Glutamatergic neuron (in vitro differentiated cells): ENCODE results near the gene FHL2. TPM values are rescaled to one million over a fixed set of nuclear protein-coding genes. Genes with fewer than 3 reads are reported as not detected.
A peak's percentile ranks its signal among the peaks of the same experiment; 100 is the strongest.
"Not testable (repeated sequence)": the region's sequence is repeated elsewhere in the genome, so short reads cannot be mapped to it uniquely, and the experiment has no call there.

Experiments used
- DNase-seq: peaks from one replicate; pipeline ENCODE4 v3.0.0; 2022
- H3K27ac Mint-ChIP-seq: one replicate; pipeline ENCODE4 v1.8.0; 2020; ENCODE audit warnings: mild to moderate bottlenecking, mixed read lengths, inconsistent platforms; ENCODE audit not compliant: unreplicated experiment
- H3K27me3 Mint-ChIP-seq: one replicate; pipeline ENCODE4 v1.8.0; 2020; ENCODE audit warnings: mild to moderate bottlenecking, moderate library complexity, mixed read lengths, inconsistent platforms; ENCODE audit not compliant: unreplicated experiment
- H3K36me3 Mint-ChIP-seq: one replicate; pipeline ENCODE4 v1.8.0; 2020; ENCODE audit warnings: mild to moderate bottlenecking, mixed read lengths, inconsistent platforms; ENCODE audit not compliant: unreplicated experiment
- H3K4me1 Mint-ChIP-seq: one replicate; pipeline ENCODE4 v1.8.0; 2020; ENCODE audit warnings: mild to moderate bottlenecking, low read depth, mixed read lengths, inconsistent platforms; ENCODE audit not compliant: unreplicated experiment
- H3K4me3 Mint-ChIP-seq: one replicate; pipeline ENCODE4 v1.8.0; 2020; ENCODE audit warnings: mild to moderate bottlenecking, mixed read lengths, inconsistent platforms; ENCODE audit not compliant: unreplicated experiment
- H3K9me3 Mint-ChIP-seq: one replicate; pipeline ENCODE4 v1.8.0; 2020; ENCODE audit warnings: mild to moderate bottlenecking, moderate library complexity, mixed read lengths, inconsistent platforms; ENCODE audit not compliant: unreplicated experiment
- total RNA-seq: library from RNA; stranded (reverse); fragmentation: NEBNext Ultra II Directional; extraction: Animal tissue kit (Norgen Biotek cat#: 25700); gene quantifications from one replicate; pipeline ENCODE4 v1.2.1, GENCODE V29; 2021; ENCODE audit not compliant: unreplicated experiment
- TF ChIP-seq, protein P1 (sequence below): fragments of 200-600 bp; sonication (generic); IDR thresholded peaks from one replicate; pipeline ENCODE4 v1.5.0; 2021; ENCODE audit not compliant: partially characterized antibody, unreplicated experiment

Gene FHL2
- total RNA-seq, 1 donor from 2014 or later = 3.2 TPM

DNA sequence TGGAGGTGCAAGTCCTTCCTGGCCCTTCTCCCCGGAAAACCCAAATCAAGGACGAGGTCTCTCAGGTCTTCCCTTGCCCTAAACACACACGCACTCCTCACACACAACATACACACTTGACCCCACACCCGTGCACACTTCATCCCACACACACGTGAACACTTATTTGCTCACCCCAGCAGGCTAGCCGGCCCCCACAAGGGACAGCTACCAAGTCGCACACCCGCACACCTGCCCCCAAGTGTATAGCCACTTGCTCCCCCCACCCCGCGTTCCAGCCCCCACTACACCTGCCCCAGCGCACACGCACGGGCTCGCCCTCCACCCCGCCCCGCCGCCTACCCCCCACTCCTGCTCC is 69.7 kb downstream of the FHL2 start:
- no peak for DNase-seq
- Mint-ChIP-seq H3K27me3 (peaks cover 1% of the 10 kb centered on the region), H3K36me3 (no peaks in the 10 kb centered on the region), H3K27ac (peak overlapping the region; percentile 41), H3K4me3 (peak overlapping the region; percentile 92), H3K9me3 (peaks cover 2% of the 10 kb centered on the region), H3K4me1 (peaks cover 5% of the 10 kb centered on the region)
- TF ChIP-seq, protein P1, sequence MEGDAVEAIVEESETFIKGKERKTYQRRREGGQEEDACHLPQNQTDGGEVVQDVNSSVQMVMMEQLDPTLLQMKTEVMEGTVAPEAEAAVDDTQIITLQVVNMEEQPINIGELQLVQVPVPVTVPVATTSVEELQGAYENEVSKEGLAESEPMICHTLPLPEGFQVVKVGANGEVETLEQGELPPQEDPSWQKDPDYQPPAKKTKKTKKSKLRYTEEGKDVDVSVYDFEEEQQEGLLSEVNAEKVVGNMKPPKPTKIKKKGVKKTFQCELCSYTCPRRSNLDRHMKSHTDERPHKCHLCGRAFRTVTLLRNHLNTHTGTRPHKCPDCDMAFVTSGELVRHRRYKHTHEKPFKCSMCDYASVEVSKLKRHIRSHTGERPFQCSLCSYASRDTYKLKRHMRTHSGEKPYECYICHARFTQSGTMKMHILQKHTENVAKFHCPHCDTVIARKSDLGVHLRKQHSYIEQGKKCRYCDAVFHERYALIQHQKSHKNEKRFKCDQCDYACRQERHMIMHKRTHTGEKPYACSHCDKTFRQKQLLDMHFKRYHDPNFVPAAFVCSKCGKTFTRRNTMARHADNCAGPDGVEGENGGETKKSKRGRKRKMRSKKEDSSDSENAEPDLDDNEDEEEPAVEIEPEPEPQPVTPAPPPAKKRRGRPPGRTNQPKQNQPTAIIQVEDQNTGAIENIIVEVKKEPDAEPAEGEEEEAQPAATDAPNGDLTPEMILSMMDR = no peak

DNA sequence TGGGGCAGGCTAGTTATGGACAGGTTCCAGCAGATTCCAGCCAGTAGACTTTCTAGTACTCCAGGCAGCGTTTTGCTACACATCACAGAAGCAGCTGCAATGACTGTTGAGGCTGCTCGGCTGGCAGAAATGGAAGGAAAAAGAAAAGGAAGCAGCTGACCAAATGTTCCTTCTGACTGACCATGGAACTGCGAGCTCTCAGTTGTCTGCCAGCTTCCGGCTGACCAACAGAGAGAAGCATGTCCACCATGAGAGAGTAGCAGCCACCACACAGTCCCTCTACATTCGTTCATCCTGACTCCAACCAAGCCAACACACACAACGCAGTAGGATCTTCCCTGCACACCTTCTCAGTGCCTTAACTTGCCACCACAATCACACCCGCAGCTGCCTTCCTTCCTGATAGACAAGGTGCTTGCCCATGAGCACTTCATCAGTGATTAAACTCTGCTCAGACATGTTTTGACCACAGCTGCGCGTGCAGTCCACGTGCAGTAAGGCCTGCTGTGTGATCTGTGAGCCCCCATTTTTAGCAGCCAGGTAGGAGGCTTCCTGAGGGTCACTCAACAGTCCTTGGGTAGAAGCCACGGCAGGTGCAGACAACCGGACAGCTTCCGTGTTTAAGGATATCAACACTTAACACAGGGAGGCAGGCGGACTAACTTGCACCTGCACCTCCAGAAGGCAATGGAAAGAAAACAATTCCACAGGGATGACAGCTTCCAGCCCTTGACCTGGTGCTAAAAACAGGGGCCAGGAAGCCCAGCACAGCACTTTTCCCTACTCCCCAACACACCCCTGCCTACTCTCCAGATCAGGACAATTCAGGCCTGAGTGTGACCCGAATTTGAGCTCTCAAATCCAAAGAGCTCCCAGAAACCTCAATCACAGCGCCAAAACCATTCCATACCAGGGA is 70.3 kb downstream of the FHL2 start:
- H3K36me3 Mint-ChIP-seq = no peaks in the 10 kb centered on the region
- TF ChIP-seq, protein P1 = no peak
- H3K4me1 Mint-ChIP-seq = peaks cover 5% of the 10 kb centered on the region
- peak overlapping the region; percentile 41 for H3K27ac Mint-ChIP-seq
- DNase-seq = no peak
- peaks cover 1% of the 10 kb centered on the region for H3K27me3 Mint-ChIP-seq
- peaks cover 2% of the 10 kb centered on the region for H3K9me3 Mint-ChIP-seq
- peak overlapping the region; percentile 92 for H3K4me3 Mint-ChIP-seq

DNA sequence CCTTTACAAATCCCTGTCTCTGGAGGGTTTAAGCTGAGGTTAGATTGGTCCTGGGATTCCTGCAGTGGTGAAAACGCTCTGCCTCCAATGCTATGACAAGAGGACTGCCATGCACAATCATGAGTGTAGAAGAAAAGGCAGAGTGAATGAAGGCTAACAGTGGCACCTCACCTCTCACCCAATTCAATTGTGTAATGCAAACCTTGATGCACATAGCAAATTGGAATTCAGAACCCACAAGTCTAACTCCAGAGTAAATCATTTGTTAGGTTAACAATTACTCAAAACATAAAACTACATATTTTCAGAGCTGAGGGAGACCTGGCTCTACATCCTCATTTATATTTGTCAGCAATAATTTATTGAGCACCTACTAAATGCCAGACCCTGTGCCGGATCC is 71.2 kb downstream of the FHL2 start:
- no peaks in the 10 kb centered on the region for H3K36me3 Mint-ChIP-seq
- TF ChIP-seq, protein P1 = no peak
- peaks cover 9% of the 10 kb centered on the region for H3K4me1 Mint-ChIP-seq
- peaks cover 1% of the 10 kb centered on the region for H3K27me3 Mint-ChIP-seq
- peaks cover 2% of the 10 kb centered on the region for H3K9me3 Mint-ChIP-seq
- no peak overlapping the region for H3K4me3 Mint-ChIP-seq
- DNase-seq = no peak
- H3K27ac Mint-ChIP-seq = no peak overlapping the region

DNA sequence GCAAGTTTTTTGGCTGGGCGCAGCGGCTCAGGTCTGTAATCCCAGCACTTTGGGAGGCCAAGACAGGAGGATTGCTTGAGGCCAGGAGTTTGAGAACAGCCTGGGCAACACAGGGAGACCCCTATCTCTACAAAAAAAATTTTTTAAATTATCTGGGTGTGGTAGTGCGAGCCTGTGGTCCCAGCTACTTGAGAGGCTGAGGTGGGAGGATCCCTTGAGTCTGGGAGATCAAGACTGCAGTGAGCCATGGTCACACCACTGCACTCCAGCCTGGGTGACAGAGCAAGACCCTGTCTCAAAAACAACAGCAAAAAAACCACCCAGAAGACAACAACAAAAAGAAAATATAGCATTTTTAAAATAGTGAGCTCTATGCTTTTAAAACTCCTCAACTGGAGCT is 71.6 kb downstream of the FHL2 start:
- not testable (repeated sequence) for H3K27me3 Mint-ChIP-seq, H3K4me1 Mint-ChIP-seq, DNase-seq, H3K36me3 Mint-ChIP-seq, H3K27ac Mint-ChIP-seq, H3K9me3 Mint-ChIP-seq, H3K4me3 Mint-ChIP-seq

DNA sequence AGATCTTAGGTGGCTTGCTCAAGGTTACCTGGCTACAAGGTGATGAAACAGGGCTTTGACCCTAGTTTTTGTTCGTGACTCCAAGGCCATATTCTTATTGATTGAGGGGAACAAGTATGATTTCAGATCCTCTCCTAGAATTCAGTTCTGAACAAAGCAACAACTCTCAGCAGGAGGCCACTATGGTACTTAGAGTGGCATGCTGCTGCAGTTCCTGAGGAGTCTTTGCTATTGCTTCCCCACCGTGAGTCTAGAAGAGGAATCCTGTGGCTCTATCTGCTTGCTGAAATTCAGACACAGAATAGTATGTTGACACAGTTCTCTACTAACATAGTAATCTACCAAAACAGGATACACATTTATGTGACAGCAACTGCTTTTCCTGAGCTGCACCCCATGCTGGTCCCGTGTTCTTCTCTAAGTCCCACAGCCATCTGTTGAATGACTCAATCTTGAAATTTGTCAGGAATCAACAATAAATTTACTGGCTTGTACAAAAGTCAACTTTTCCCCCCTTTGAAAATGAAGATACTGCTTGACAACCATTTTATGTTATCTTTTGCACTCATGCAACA is 73.4 kb downstream of the FHL2 start:
- no peak overlapping the region for H3K27ac Mint-ChIP-seq
- H3K4me1 Mint-ChIP-seq = peaks cover 12% of the 10 kb centered on the region

More for the DNA sequence above, 73.4 kb downstream of the FHL2 start:
- H3K4me3 Mint-ChIP-seq = no peak overlapping the region
- no peak for DNase-seq
- H3K9me3 Mint-ChIP-seq = peaks cover 2% of the 10 kb centered on the region
- peaks cover 1% of the 10 kb centered on the region for H3K27me3 Mint-ChIP-seq
- H3K36me3 Mint-ChIP-seq = no peaks in the 10 kb centered on the region
- TF ChIP-seq, protein P1 = no peak
